Peyer's patch (tissue), 4 donors: ENCODE results near the gene CTSO. TPM values are rescaled to one million over a fixed set of nuclear protein-coding genes. Genes with fewer than 3 reads are reported as not detected.

Experiments
- DNase-seq, 3 donors: peaks; one replicate each; pipeline ENCODE4 v3.0.0-alpha.2; 2017 to 2019
- H3K27ac ChIP-seq, 4 donors: fragments of 200-600 bp; sonication (generic); one replicate each; pipeline ENCODE4 v1.5.1; 2016 to 2019
- H3K27me3 ChIP-seq, 2 donors: fragments of 200-600 bp; sonication (generic); one replicate each; pipeline ENCODE4 v1.5.1; 2019
- H3K36me3 ChIP-seq, 3 donors: fragments of 200-600 bp; sonication (generic); one replicate each; pipeline ENCODE4 v1.5.1; 2016 to 2019
- H3K4me1 ChIP-seq, 4 donors: fragments of 200-600 bp; sonication (generic); one replicate each; pipeline ENCODE4 v1.5.1; 2016 to 2019
- H3K4me3 ChIP-seq, 4 donors: fragments of 200-600 bp; sonication (generic); 1 replicate in 3 of 4; 2 replicates in 1 of 4; pipeline ENCODE4 v1.5.1; 2016 to 2019; ENCODE audit warnings: mild to moderate bottlenecking in 1 of 4
- H3K9me3 ChIP-seq, 4 donors: fragments of 200-600 bp; sonication (generic); one replicate each; pipeline ENCODE4 v1.5.1; 2016 to 2019; ENCODE audit warnings: mild to moderate bottlenecking in 1 of 4
- CTCF ChIP-seq, 6 experiments: fragments of 450-650 bp in 4 of 6; fragments of 200-600 bp in 2 of 6; sonication (generic) in 1 of 6; IDR thresholded peaks; one replicate each; pipeline ENCODE4 v1.5.1; 2017 to 2019; ENCODE audit warnings: antibody characterized with exemption in 6 of 6, mild to moderate bottlenecking in 3 of 6, moderate library complexity in 1 of 6
- POLR2A ChIP-seq, 2 donors: fragments of 450-650 bp; IDR thresholded peaks; one replicate each; pipeline ENCODE4 v1.5.1; 2017; ENCODE audit warnings: antibody characterized with exemption in 2 of 2, mild to moderate bottlenecking in 2 of 2, moderate library complexity in 2 of 2
- total RNA-seq, 4 donors: library from RNA; depleted of rRNA; stranded (reverse); fragments of >200 nt; gene quantifications; one replicate each; pipeline ENCODE4 v1.1.0, GENCODE V29; 2016

CTSO gene
- total RNA-seq, 4 donors from 2014 or later: 9.1 to 18.4 (median 12.7) TPM

GRCh38 chr4:155962767-155963166, 9.1 kb upstream of the CTSO start:
- Histone ChIP-seq H3K36me3 (no peaks in the 10 kb centered on the region), H3K9me3 (no peaks in the 10 kb centered on the region), H3K27me3 (no peaks in the 10 kb centered on the region), H3K4me3 (no peak overlapping the region), H3K4me1 (no peaks in the 10 kb centered on the region), H3K27ac (no peak overlapping the region)
- DNase-seq: no peak
- TF ChIP-seq CTCF (IDR thresholded peaks at IDR 0.05): no peak
- TF ChIP-seq POLR2A (IDR thresholded peaks at IDR 0.05): no peak

- H3K27me3 ChIP-seq: no peaks in the 10 kb centered on the region
- no peak overlapping the region for H3K27ac ChIP-seq
- DNase-seq: no peak
- H3K4me3 ChIP-seq: no peak overlapping the region
- no peaks in the 10 kb centered on the region for H3K36me3 ChIP-seq
- TF ChIP-seq POLR2A (IDR thresholded peaks at IDR 0.05) (no peak), CTCF (IDR thresholded peaks at IDR 0.05) (no peak)
- no peaks in the 10 kb centered on the region for H3K9me3 ChIP-seq
- H3K4me1 ChIP-seq: no peaks in the 10 kb centered on the region
Observed at GRCh38 chr4:155961575-155961974, 7.9 kb upstream of the CTSO start.

GRCh38 chr4:155960522-155960921, 6.9 kb upstream of the CTSO start:
- no peak for TF ChIP-seq POLR2A (IDR thresholded peaks at IDR 0.05)
- no peak for TF ChIP-seq CTCF (IDR thresholded peaks at IDR 0.05)

GRCh38 chr4:155959417-155959816, 5.8 kb upstream of the CTSO start:
- Histone ChIP-seq H3K4me1 (peaks cover 0 to 3% (median under 1%) of the 10 kb centered on the region in 4 donors), H3K27ac (no peak overlapping the region), H3K9me3 (no peaks in the 10 kb centered on the region), H3K36me3 (no peaks in the 10 kb centered on the region), H3K4me3 (no peak overlapping the region), H3K27me3 (no peaks in the 10 kb centered on the region)
- DNase-seq: no peak
- TF ChIP-seq CTCF (IDR thresholded peaks at IDR 0.05) (no peak), POLR2A (IDR thresholded peaks at IDR 0.05) (no peak)

More at GRCh38 chr4:155960522-155960921, 6.9 kb upstream of the CTSO start:
- no peaks in the 10 kb centered on the region for H3K9me3 ChIP-seq
- H3K36me3 ChIP-seq: no peaks in the 10 kb centered on the region
- peak overlapping the region in 1 of 4 donors; percentile 45 for H3K27ac ChIP-seq
- H3K4me1 ChIP-seq: no peaks in the 10 kb centered on the region
- no peaks in the 10 kb centered on the region for H3K27me3 ChIP-seq
- no peak for DNase-seq
- no peak overlapping the region for H3K4me3 ChIP-seq

GRCh38 chr4:155956461-155956860, 2.8 kb upstream of the CTSO start:
- Histone ChIP-seq H3K27me3 (no peaks in the 10 kb centered on the region), H3K4me1 (peaks cover 0 to 11% (median 3%) of the 10 kb centered on the region in 4 donors), H3K4me3 (no peak overlapping the region), H3K27ac (no peak overlapping the region), H3K9me3 (no peaks in the 10 kb centered on the region), H3K36me3 (no peaks in the 10 kb centered on the region)
- no peak for DNase-seq
- TF ChIP-seq POLR2A (IDR thresholded peaks at IDR 0.05): no peak
- no peak for TF ChIP-seq CTCF (IDR thresholded peaks at IDR 0.05)

GRCh38 chr4:155954939-155955338, 1.3 kb upstream of the CTSO start:
- DNase-seq: no peak
- TF ChIP-seq CTCF (IDR thresholded peaks at IDR 0.05) (no peak), POLR2A (IDR thresholded peaks at IDR 0.05) (no peak)
- Histone ChIP-seq H3K27me3 (no peaks in the 10 kb centered on the region), H3K4me3 (no peak overlapping the region), H3K27ac (peak overlapping the region in 2 of 4 donors; percentile 98 to 99), H3K36me3 (no peaks in the 10 kb centered on the region), H3K9me3 (no peaks in the 10 kb centered on the region), H3K4me1 (peaks cover 0 to 11% (median 3%) of the 10 kb centered on the region in 4 donors)
